NCI-H774 (cell line): ENCODE results near the gene SLITRK1.

Experiments used
- DNase-seq: peaks from one replicate; lab custom pipeline; 2025; lab: John Stamatoyannopoulos, UW

Gene SLITRK1

GRCh38 chr13:83865161-83866137 is 16.8 kb downstream of the SLITRK1 start:
- no peak for DNase-seq

GRCh38 chr13:83853771-83854170 is 28.5 kb downstream of the SLITRK1 start:
- DNase-seq = no peak

DNA sequence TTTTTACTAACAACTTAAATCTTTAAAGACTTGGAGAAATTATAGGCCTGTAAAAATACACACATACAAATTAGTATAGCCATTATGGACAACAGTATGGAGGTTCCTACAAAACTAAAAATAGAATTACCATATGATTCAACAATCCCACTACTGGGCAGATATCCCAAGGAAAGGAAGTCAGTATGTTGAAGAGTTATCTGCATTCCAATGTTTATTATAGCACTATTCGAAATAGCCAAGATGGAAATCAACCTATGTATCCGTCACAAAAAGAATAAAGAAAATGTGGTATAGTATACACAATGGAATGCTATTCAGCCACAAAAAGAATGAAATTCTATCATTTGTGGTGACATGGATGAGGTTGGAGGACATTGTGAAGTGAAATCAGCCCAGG is 37.2 kb downstream of the SLITRK1 start:
- no peak for DNase-seq

DNA sequence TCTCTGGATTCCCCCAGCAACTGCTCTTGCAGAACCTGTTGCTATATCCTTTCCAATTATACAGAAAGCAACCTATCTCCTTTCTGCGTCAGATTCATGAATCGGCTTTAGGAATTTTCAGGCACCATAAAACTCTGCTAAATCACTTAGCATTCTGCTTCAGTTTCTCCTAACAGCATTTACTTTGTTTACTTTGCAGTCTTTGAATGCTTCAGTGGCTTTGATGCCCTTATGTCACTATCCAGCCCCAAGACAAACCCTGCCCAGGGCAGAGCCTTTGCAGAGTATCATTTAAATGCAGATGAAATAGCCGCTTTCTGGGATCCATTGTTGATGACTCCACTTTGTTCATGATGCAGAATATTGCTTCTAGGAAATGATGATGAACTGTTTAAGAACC is 43.1 kb downstream of the SLITRK1 start:
- DNase-seq = no peak

DNA sequence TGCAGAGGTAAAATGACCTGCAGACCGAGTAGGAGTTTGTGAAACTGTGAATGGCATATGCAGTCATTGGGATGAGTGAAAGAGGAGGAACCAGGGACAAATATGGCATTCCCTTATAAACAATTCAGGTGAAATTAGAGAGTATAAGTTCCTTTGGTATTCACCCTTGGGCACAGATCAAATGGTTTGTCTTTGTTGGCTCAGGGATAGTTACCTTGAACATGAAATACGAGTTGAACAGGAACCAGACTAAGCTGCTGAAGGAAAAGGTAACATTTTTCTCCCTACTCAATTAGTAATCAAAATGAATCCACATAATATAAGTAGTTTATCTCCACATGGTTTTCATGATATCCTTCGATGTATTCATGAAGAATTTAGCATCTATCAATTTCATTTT is 50.5 kb downstream of the SLITRK1 start:
- no peak for DNase-seq

DNA sequence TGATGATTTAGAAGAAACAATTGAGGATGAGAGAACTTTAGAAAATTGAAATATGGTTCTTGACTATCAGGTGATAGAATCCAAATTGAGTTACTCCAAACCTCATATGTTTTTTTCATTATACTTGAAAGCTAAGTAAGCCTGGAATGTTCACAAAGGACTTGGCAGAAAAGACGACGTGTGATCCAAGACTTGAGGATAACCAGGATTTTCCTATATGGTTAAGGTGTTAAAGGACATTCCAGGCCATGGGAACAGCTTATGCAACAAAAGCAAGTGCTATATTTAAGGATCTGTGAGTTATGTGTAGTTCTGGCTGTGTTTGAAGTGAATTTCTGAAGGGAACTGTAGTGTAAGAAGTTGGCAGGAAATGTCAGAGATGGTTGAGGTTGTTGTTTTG is 52.5 kb downstream of the SLITRK1 start:
- no peak for DNase-seq

- DNase-seq = no peak
Observed at GRCh38 chr13:83827338-83827737, 54.9 kb downstream of the SLITRK1 start.
